K562 (cell line): ENCODE results near the gene AFAP1. TPM values are rescaled to one million over a fixed set of nuclear protein-coding genes. Genes with fewer than 3 reads are reported as not detected.

Experiments used
- ATAC-seq: fragments of 200-7000 bp; cut with Tn5 transposase; 3 replicates; pipeline ENCODE4 v1.9.1; 2020; ENCODE audit warnings: moderate library complexity
- BruUV-seq: library from RNA; stranded (reverse); fragments of 400-500 nt; replicated peaks from 2 replicates; lab custom pipeline; 2021; lab: Mats Ljungman, UMichigan
- CTCF ChIA-PET: fragments of 300-600 bp; formaldehyde crosslinking; extraction: SDS; loops from one replicate; lab custom pipeline; 2021; ENCODE audit warnings: low intra/inter-chr PET ratio; lab: Yijun Ruan, JAX
- POLR2A ChIA-PET: fragments of 300-600, 350-650 bp; sonication (Branson Sonifier 250); formaldehyde crosslinking; extraction: SDS; loops from one replicate; lab custom pipeline; 2021; ENCODE audit warnings: antibody characterized with exemption, inconsistent platforms; lab: Yijun Ruan, JAX
- DNase-seq, 4 experiments: peaks; one replicate each; pipeline versions ENCODE4 v3.0.0 to v3.0.0-alpha.2; 2011 to 2018; ENCODE audit warnings: low spot score in 3 of 4, mixed read lengths in 3 of 4; ENCODE audit errors: extremely low read depth in 1 of 4
- FAIRE-seq: peaks from 2 replicates; lab custom pipeline; 2011; peaks lifted over from hg19 to GRCh38; lab: Jason Lieb, UNC
- H2AFZ ChIP-seq: 2 replicates; pipeline ENCODE4 v1.6.0; 2011; ENCODE audit warnings: low read depth, low read length, control low read depth, inconsistent platforms
- H3K27ac ChIP-seq: fragments of 200-600 bp; 3 replicates; pipeline ENCODE4 v1.8.0; 2011; ENCODE audit warnings: low read depth, mild to moderate bottlenecking, control low read depth, inconsistent platforms, low read length, moderate library complexity, mixed read lengths; ENCODE audit errors: extremely low read depth
- H3K27me3 ChIP-seq, 2 experiments: fragments of 300-600 bp in 1 of 2; 2 replicates in 1 of 2; 3 replicates in 1 of 2; pipeline versions ENCODE4 v1.6.0 to v1.8.0; 2011; ENCODE audit warnings: inconsistent platforms in 2 of 2, low read length in 2 of 2, mild to moderate bottlenecking in 1 of 2, mixed read lengths in 1 of 2, moderate library complexity in 1 of 2; ENCODE audit not compliant: control insufficient read depth in 2 of 2, insufficient read depth in 2 of 2
- H3K36me3 ChIP-seq: fragments of 300-600 bp; 3 replicates; pipeline ENCODE4 v1.8.0; 2011; ENCODE audit warnings: mild to moderate bottlenecking, low read length, inconsistent platforms; ENCODE audit not compliant: control insufficient read depth, insufficient read depth
- H3K4me1 ChIP-seq, 2 experiments: fragments of 200-600 bp in 1 of 2; replicated peaks in 1 of 2; 2 replicates in 1 of 2; 3 replicates in 1 of 2; pipeline versions ENCODE4 v1.5.1 to v1.8.0; 2011; ENCODE audit warnings: inconsistent platforms in 2 of 2, low read length in 2 of 2, mild to moderate bottlenecking in 1 of 2, mixed read lengths in 1 of 2, moderate library complexity in 1 of 2; ENCODE audit not compliant: control insufficient read depth in 2 of 2, insufficient read depth in 2 of 2
- H3K4me2 ChIP-seq: 2 replicates; pipeline ENCODE4 v1.6.1; 2011; ENCODE audit warnings: low read length, control low read depth, inconsistent platforms, mixed read lengths; ENCODE audit not compliant: insufficient read depth
- H3K4me3 ChIP-seq: fragments of 200-600 bp; sonication (generic), shearing (Covaris generic); 2 replicates; pipeline ENCODE4 v1.5.1; 2016; ENCODE audit warnings: control low read depth, inconsistent platforms
- H3K79me2 ChIP-seq: fragments of 200-600 bp; 3 replicates; pipeline ENCODE4 v1.8.0; 2011; ENCODE audit warnings: low read length, inconsistent platforms; ENCODE audit not compliant: control insufficient read depth, insufficient read depth
- H3K9ac ChIP-seq, 2 experiments: 2 replicates each; pipeline versions ENCODE4 v1.6.0 to v1.6.1; 2011; ENCODE audit warnings: low read depth in 2 of 2, low read length in 2 of 2, control low read depth in 1 of 2, inconsistent platforms in 1 of 2, mild to moderate bottlenecking in 1 of 2, mixed read lengths in 1 of 2; ENCODE audit not compliant: insufficient read depth in 1 of 2
- H3K9me1 ChIP-seq: one replicate; pipeline ENCODE4 v1.6.0; 2011; ENCODE audit warnings: inconsistent platforms, mild to moderate bottlenecking, low read length, moderate library complexity; ENCODE audit not compliant: control insufficient read depth, insufficient read depth
- H3K9me3 ChIP-seq: replicated peaks from 2 replicates; pipeline ENCODE4 v1.5.1; 2011; ENCODE audit warnings: low read depth, low read length, inconsistent platforms; ENCODE audit not compliant: control insufficient read depth, insufficient read depth
- H4K20me1 ChIP-seq: replicated peaks from 2 replicates; pipeline ENCODE4 v1.6.1; 2011; ENCODE audit warnings: low read length, inconsistent platforms, mixed read lengths; ENCODE audit not compliant: control insufficient read depth, insufficient read depth
- CREB3 ChIP-seq: fragments of 450-650 bp; conservative IDR thresholded peaks from 2 replicates; pipeline ENCODE4 v1.6.1; 2016; ENCODE audit warnings: missing genetic modification characterization, low read depth, mild to moderate bottlenecking, missing compliant biosample characterization, moderate library complexity
- E2F3 ChIP-seq: fragments of 250-450 bp; sonication (Bioruptor Pico); IDR thresholded peaks from 2 replicates; pipeline ENCODE4 v1.4.0; 2020; ENCODE audit warnings: mild to moderate bottlenecking
- HOXB6 ChIP-seq: fragments of 250-450 bp; sonication (Bioruptor Pico); IDR thresholded peaks from 2 replicates; pipeline ENCODE4 v1.5.1; 2022; ENCODE audit warnings: mild to moderate bottlenecking, borderline replicate concordance
- IFI16 ChIP-seq: fragments of 250-450 bp; sonication (Bioruptor Pico); IDR thresholded peaks from 2 replicates; pipeline ENCODE4 v2.1.2; 2022; ENCODE audit warnings: mild to moderate bottlenecking, inconsistent platforms
- POLR2B ChIP-seq: fragments of 450-650 bp; IDR thresholded peaks from 2 replicates; pipeline ENCODE4 v1.6.1; 2018; ENCODE audit warnings: low read depth; ENCODE audit not compliant: partially characterized antibody
- SIX5 ChIP-seq, 2 experiments: IDR thresholded peaks; 2 replicates each; pipeline ENCODE4 v1.6.1; 2011; ENCODE audit warnings: low read length in 2 of 2, borderline replicate concordance in 1 of 2, low read depth in 1 of 2, mild to moderate bottlenecking in 1 of 2, moderate library complexity in 1 of 2; ENCODE audit not compliant: insufficient read depth in 1 of 2
- SMARCA4 ChIP-seq: fragments of 450-650 bp; IDR thresholded peaks from 2 replicates; pipeline ENCODE4 v1.6.1; 2016
- TCF15 ChIP-seq: fragments of 250-450 bp; sonication (Bioruptor Pico); IDR thresholded peaks from 2 replicates; pipeline ENCODE4 v1.8.0; 2022; ENCODE audit warnings: moderate library complexity, mild to moderate bottlenecking, inconsistent platforms
- TEAD4 ChIP-seq, 2 experiments: sonication (generic) in 1 of 2; formaldehyde crosslinking in 1 of 2; IDR thresholded peaks; 2 replicates each; pipeline versions ENCODE4 v1.6.1 to v1.8.0; 2012 to 2022; ENCODE audit warnings: borderline replicate concordance in 1 of 2, inconsistent platforms in 1 of 2, low read length in 1 of 2, mild to moderate bottlenecking in 1 of 2, missing genetic modification reagents in 1 of 2
- ZBTB1 ChIP-seq: sonication (generic); formaldehyde crosslinking; IDR thresholded peaks from 2 replicates; pipeline ENCODE4 v1.8.1; 2023; ENCODE audit warnings: missing genetic modification reagents, low read depth, mild to moderate bottlenecking, borderline replicate concordance
- ZBTB40 ChIP-seq, 2 experiments: fragments of 450-650 bp in 1 of 2; sonication (generic) in 1 of 2; formaldehyde crosslinking in 1 of 2; IDR thresholded peaks; 2 replicates each; pipeline versions ENCODE4 v1.7.1 to v1.9.0; 2016 to 2022; ENCODE audit warnings: inconsistent platforms in 1 of 2, mild to moderate bottlenecking in 1 of 2, missing genetic modification reagents in 1 of 2
- ZNF311 ChIP-seq: fragments of 250-450 bp; sonication (Bioruptor Pico); IDR thresholded peaks from 2 replicates; pipeline ENCODE4 v1.4.0; 2020; ENCODE audit warnings: mild to moderate bottlenecking, moderate library complexity
- WGBS: fragments of 100-300 bp; shearing (Covaris generic); methylation state at CpG from one replicate; pipeline ENCODE4 v1.1.6; 2016; ENCODE audit warnings: low coverage, mixed read lengths; ENCODE audit not compliant: insufficient coverage; ENCODE audit errors: missing lambda C conversion rate; 5-methylcytosine and 5-hydroxymethylcytosine counted together
- in situ Hi-C: fragments of 300-500 bp; cut with MboI; formaldehyde crosslinking; loops from 4 replicates; pipeline ENCODE4 v1.15.0; 2018; ENCODE audit warnings: inconsistent platforms, mixed read lengths
- intact Hi-C: fragments of 100-400 bp; cut with micrococcal nuclease; formaldehyde crosslinking; loops from 2 replicates; pipeline ENCODE4 v1.14.2; 2022
- polyA plus RNA-seq, 8 experiments: library from polyadenylated mRNA; depleted of rRNA in 4 of 8; stranded (reverse) in 5 of 8; unstranded in 3 of 8; fragments of >200 nt; fragmentation: Nextera tagmentation in 2 of 8; fragmentation: Illumina TruSeq in 1 of 8; extraction: Ambion mirVana in 2 of 8; extraction: Trizol in 1 of 8; gene quantifications; 2 replicates each; pipeline versions ENCODE4 v1.2.1 to v1.2.3, GENCODE V29; 2011 to 2014; ENCODE audit warnings: inconsistent platforms in 1 of 8, missing spikeins in 1 of 8
- total RNA-seq, 7 experiments: library from RNA; depleted of rRNA in 6 of 7; stranded (reverse); fragments of >200 nt in 6 of 7; fragmentation: Illumina TruSeq in 2 of 7; extraction: Trizol in 2 of 7; gene quantifications; 2 replicates each; pipeline versions ENCODE4 v1.2.1 to v1.2.3, GENCODE V29; 2011 to 2021; ENCODE audit warnings: low replicate concordance in 1 of 7

AFAP1 gene
- total and polyA plus RNA-seq, 9 of the 15 experiments (the other 6 are each of a cell fraction or from before 2014, with no cell fraction given) = 0.07 to 0.42 (median 0.12) TPM; not detected in 1

GRCh38 chr4:7867191-7867590 is 72.5 kb downstream of the AFAP1 start:
- H2AFZ ChIP-seq = no peak overlapping the region
- H3K4me2 ChIP-seq = no peak overlapping the region
- no peak overlapping the region for H3K9ac ChIP-seq
- no peak overlapping the region for H3K27ac ChIP-seq
- no peaks in the 10 kb centered on the region for H3K9me1 ChIP-seq
- CTCF ChIA-PET = no interaction called here
- H3K27me3 ChIP-seq = peaks cover 7 to 22% of the 10 kb centered on the region in 2 experiments; a peak in 4 of 5 replicates
- in situ Hi-C loops = no loop called here
- H3K4me1 ChIP-seq = no peaks in the 10 kb centered on the region
- H3K79me2 ChIP-seq = no peaks in the 10 kb centered on the region
- H3K9me3 ChIP-seq = no peaks in the 10 kb centered on the region
- no peaks in the 10 kb centered on the region for H3K36me3 ChIP-seq
- POLR2A ChIA-PET = interaction anchor here (0.6 kb wide), 1 partner anchor 812 kb away, joined by 3 read pairs; no protein-coding TSS in a partner anchor
- ATAC-seq (no peak), FAIRE-seq (no peak), DNase-seq (no peak)
- no peaks in the 10 kb centered on the region for H4K20me1 ChIP-seq
- BruUV-seq = no TSS peak
- intact Hi-C loops = no loop called here
- no peak overlapping the region for H3K4me3 ChIP-seq
- 0% methylated on average over 6 of the region's 7 CpGs for WGBS
- no peak for TF ChIP-seq SMARCA4
- TF ChIP-seq SIX5 (IDR thresholded peaks at IDR 0.05; ENCODE audit: borderline replicate concordance in 1 of 2, insufficient read depth in 1 of 2, low read depth in 1 of 2, low read length in 2 of 2) = no peak
- no peak for TF ChIP-seq CREB3 (tag)
- no peak for TF ChIP-seq E2F3 (CRISPR knock-in tag)
- TF ChIP-seq HOXB6 (CRISPR knock-in tag) = no peak
- no peak for TF ChIP-seq IFI16 (CRISPR knock-in tag)
- TF ChIP-seq ZBTB40 (IDR thresholded peaks at IDR 0.05) = no peak
- no peak for TF ChIP-seq ZBTB40 (CRISPR knock-in tag; IDR thresholded peaks at IDR 0.05)
- TF ChIP-seq TEAD4 (IDR thresholded peaks at IDR 0.05; ENCODE audit: low read length) = no peak
- no peak for TF ChIP-seq TEAD4 (CRISPR knock-in tag; IDR thresholded peaks at IDR 0.05; ENCODE audit: borderline replicate concordance)
- no peak for TF ChIP-seq ZNF311 (CRISPR knock-in tag)
- no peak for TF ChIP-seq ZBTB1
- TF ChIP-seq POLR2B = no peak
- TF ChIP-seq TCF15 = no peak
